ENCODE results near the gene TMEM217. TPM values are rescaled to one million over a fixed set of nuclear protein-coding genes. Genes with fewer than 3 reads are reported as not detected.
"Not testable (repeated sequence)": the region's sequence is repeated elsewhere in the genome, so short reads cannot be mapped to it uniquely, and the experiment has no call there.

TMEM217 gene
- polyA plus RNA-seq, 3 donors = 0.09 to 0.29 TPM; not detected in 1

GRCh38 chr6:37201726-37202125 lies 56.2 kb downstream of the TMEM217 start:
- TF ChIP-seq CTCF (IDR thresholded peaks at IDR 0.05) = no peak
- H3K4me2 ChIP-seq (replicated peaks; ENCODE audit: extremely low read depth, low read length, poor library complexity, severe bottlenecking) = no peak overlapping the region
- WGBS (ENCODE audit: insufficient coverage) = no CpG with 5 or more reads among the region's 1 CpG
- intact Hi-C loops (cut with micrococcal nuclease) = loop anchor here in 1 of 2 donors (10.0 kb wide), 1 partner anchor 147 kb away; no protein-coding TSS in a partner anchor
- Mint-ChIP-seq H3K9me3 (no peaks in the 10 kb centered on the region), H3K4me3 (no peak overlapping the region), H3K4me1 (peaks cover 20% of the 10 kb centered on the region), H3K36me3 (no peaks in the 10 kb centered on the region), H3K27me3 (ENCODE audit: low read depth in 3 of 3) (peaks cover 2 to 11% (median 10%) of the 10 kb centered on the region in 3 donors), H3K27ac (no peak overlapping the region)
- no peak overlapping the region for H3K27ac ChIP-seq (ENCODE audit: low read depth in 1 of 2, low read length in 2 of 2)
- H3K4me3 ChIP-seq (replicated peaks in 1 of 3; ENCODE audit: low read depth in 2 of 3, low read length in 3 of 3) = no peak overlapping the region
- H3K9ac ChIP-seq (ENCODE audit: insufficient read depth, low read length, poor library complexity, severe bottlenecking) = no peak overlapping the region
- no peaks in the 10 kb centered on the region for H3K27me3 ChIP-seq (ENCODE audit: control insufficient read depth in 2 of 2, insufficient read depth in 2 of 2, low read length in 2 of 2)
- H2AFZ ChIP-seq (ENCODE audit: insufficient read depth, low read depth, low read length, poor library complexity, severe bottlenecking) = no peak overlapping the region
- H3K4me1 ChIP-seq (ENCODE audit: control insufficient read depth in 1 of 2, insufficient read depth in 2 of 2, low read length in 2 of 2) = peaks cover 14 to 17% of the 10 kb centered on the region in 2 donors
- no peaks in the 10 kb centered on the region for H3K9me3 ChIP-seq (replicated peaks in 1 of 2; ENCODE audit: control insufficient read depth in 1 of 2, insufficient read depth in 1 of 2, low read length in 2 of 2)
- H3K36me3 ChIP-seq (replicated peaks in 1 of 2; ENCODE audit: control insufficient read depth in 1 of 2, insufficient read depth in 2 of 2, low read length in 2 of 2) = no peaks in the 10 kb centered on the region
- no peaks in the 10 kb centered on the region for H3K79me2 ChIP-seq (ENCODE audit: insufficient read depth, low read length)
- H4K20me1 ChIP-seq (ENCODE audit: insufficient read depth, low read length) = no peaks in the 10 kb centered on the region
- no peak for DNase-seq

DNA sequence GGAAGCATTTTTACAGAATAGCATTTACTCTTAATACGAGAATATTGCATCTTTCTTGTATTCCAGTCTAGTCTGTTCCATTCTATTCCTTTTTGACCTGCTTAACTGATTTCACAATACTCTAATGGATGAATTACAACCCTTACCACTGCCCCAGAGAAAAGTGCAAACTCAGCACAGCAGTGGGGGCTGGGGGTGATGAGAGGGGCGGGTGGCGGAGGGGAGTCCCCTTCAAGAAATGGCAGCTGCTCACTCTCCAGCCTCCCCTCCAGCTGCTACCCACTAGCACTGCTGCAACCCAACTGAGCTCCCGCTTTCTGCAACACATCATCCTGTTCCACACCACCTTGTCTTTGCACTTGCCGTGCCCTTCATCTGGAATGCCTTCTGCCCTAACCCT lies 57.9 kb downstream of the TMEM217 start:
- intact Hi-C loops (cut with micrococcal nuclease) = loop anchor here in 1 of 2 donors (10.0 kb wide), 1 partner anchor 145 kb away; no protein-coding TSS in a partner anchor
- H3K4me2 ChIP-seq (replicated peaks; ENCODE audit: extremely low read depth, low read length, poor library complexity, severe bottlenecking) = no peak overlapping the region
- DNase-seq = no peak
- Mint-ChIP-seq H3K4me3 (no peak overlapping the region), H3K27me3 (ENCODE audit: low read depth in 3 of 3) (peaks cover 2 to 10% (median 7%) of the 10 kb centered on the region in 3 donors), H3K9me3 (no peaks in the 10 kb centered on the region), H3K27ac (peak overlapping the region in 1 of 7 donors; percentile 46), H3K36me3 (no peaks in the 10 kb centered on the region), H3K4me1 (peaks cover 8% of the 10 kb centered on the region)
- no peaks in the 10 kb centered on the region for H3K79me2 ChIP-seq (ENCODE audit: insufficient read depth, low read length)
- no peak overlapping the region for H2AFZ ChIP-seq (ENCODE audit: insufficient read depth, low read depth, low read length, poor library complexity, severe bottlenecking)
- H3K36me3 ChIP-seq (replicated peaks in 1 of 2; ENCODE audit: control insufficient read depth in 1 of 2, insufficient read depth in 2 of 2, low read length in 2 of 2) = no peaks in the 10 kb centered on the region
- WGBS (ENCODE audit: insufficient coverage) = 55% methylated on average over 2 of the region's 5 CpGs
- H3K9ac ChIP-seq (ENCODE audit: insufficient read depth, low read length, poor library complexity, severe bottlenecking) = no peak overlapping the region
- no peaks in the 10 kb centered on the region for H4K20me1 ChIP-seq (ENCODE audit: insufficient read depth, low read length)
- no peaks in the 10 kb centered on the region for H3K9me3 ChIP-seq (replicated peaks in 1 of 2; ENCODE audit: control insufficient read depth in 1 of 2, insufficient read depth in 1 of 2, low read length in 2 of 2)
- H3K4me1 ChIP-seq (ENCODE audit: control insufficient read depth in 1 of 2, insufficient read depth in 2 of 2, low read length in 2 of 2) = peaks cover 0 to 1% of the 10 kb centered on the region in 2 donors
- no peak for TF ChIP-seq CTCF (IDR thresholded peaks at IDR 0.05)
- no peak overlapping the region for H3K4me3 ChIP-seq (replicated peaks in 1 of 3; ENCODE audit: low read depth in 2 of 3, low read length in 3 of 3)
- no peaks in the 10 kb centered on the region for H3K27me3 ChIP-seq (ENCODE audit: control insufficient read depth in 2 of 2, insufficient read depth in 2 of 2, low read length in 2 of 2)
- no peak overlapping the region for H3K27ac ChIP-seq (ENCODE audit: low read depth in 1 of 2, low read length in 2 of 2)

DNA sequence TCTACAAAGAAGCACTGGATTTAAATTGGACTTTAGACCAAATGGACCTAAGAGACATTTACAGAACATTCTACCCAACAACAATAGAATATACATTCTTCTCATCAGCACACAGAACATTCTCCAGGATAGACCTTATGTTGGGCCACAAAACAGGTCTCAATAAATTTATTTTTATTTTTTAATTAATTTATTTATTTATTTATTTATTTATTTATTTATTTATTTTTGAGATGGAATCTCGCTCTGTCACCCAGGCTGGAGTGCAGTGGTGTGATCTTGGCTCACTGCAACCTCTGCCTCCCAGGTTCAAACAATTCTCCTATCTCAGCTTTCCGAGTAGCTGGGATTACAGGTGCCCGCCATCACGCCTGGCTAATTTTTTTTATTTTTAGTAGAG lies 61.5 kb downstream of the TMEM217 start:
- H3K27me3 ChIP-seq (ENCODE audit: control insufficient read depth in 2 of 2, insufficient read depth in 2 of 2, low read length in 2 of 2); H2AFZ ChIP-seq (ENCODE audit: insufficient read depth, low read depth, low read length, poor library complexity, severe bottlenecking); intact Hi-C loops (cut with micrococcal nuclease); H3K4me3 Mint-ChIP-seq; H3K36me3 ChIP-seq (replicated peaks in 1 of 2; ENCODE audit: control insufficient read depth in 1 of 2, insufficient read depth in 2 of 2, low read length in 2 of 2); H3K27ac Mint-ChIP-seq; H4K20me1 ChIP-seq (ENCODE audit: insufficient read depth, low read length); DNase-seq; H3K36me3 Mint-ChIP-seq; H3K9me3 Mint-ChIP-seq; H3K27ac ChIP-seq (ENCODE audit: low read depth in 1 of 2, low read length in 2 of 2); H3K27me3 Mint-ChIP-seq (ENCODE audit: low read depth in 3 of 3); H3K4me1 ChIP-seq (ENCODE audit: control insufficient read depth in 1 of 2, insufficient read depth in 2 of 2, low read length in 2 of 2); H3K4me2 ChIP-seq (replicated peaks; ENCODE audit: extremely low read depth, low read length, poor library complexity, severe bottlenecking); H3K4me3 ChIP-seq (replicated peaks in 1 of 3; ENCODE audit: low read depth in 2 of 3, low read length in 3 of 3); H3K9me3 ChIP-seq (replicated peaks in 1 of 2; ENCODE audit: control insufficient read depth in 1 of 2, insufficient read depth in 1 of 2, low read length in 2 of 2); H3K9ac ChIP-seq (ENCODE audit: insufficient read depth, low read length, poor library complexity, severe bottlenecking); H3K79me2 ChIP-seq (ENCODE audit: insufficient read depth, low read length): not testable (repeated sequence)
- peaks cover 28% of the 10 kb centered on the region for H3K4me1 Mint-ChIP-seq
- no CpG with 5 or more reads among the region's 4 CpGs for WGBS (ENCODE audit: insufficient coverage)

All from CD14-positive monocyte (primary cell).